Muscle of leg (tissue), 11 donors: ENCODE measurements around the gene HEG1. TPM values are rescaled to one million over a fixed set of nuclear protein-coding genes. Genes with fewer than 3 reads are reported as not detected.

Experiments used
- DNase-seq: peaks from one replicate; pipeline ENCODE4 v3.0.0; 2013
- H3K27ac ChIP-seq: one replicate; pipeline ENCODE4 v1.5.1; 2013; ENCODE audit warnings: mild to moderate bottlenecking, low read length, control low read depth
- H3K27me3 ChIP-seq: one replicate; pipeline ENCODE4 v1.6.1; 2013; ENCODE audit warnings: low read length; ENCODE audit not compliant: control insufficient read depth, insufficient read depth
- H3K36me3 ChIP-seq: one replicate; pipeline ENCODE4 v1.6.1; 2013; ENCODE audit warnings: low read length; ENCODE audit not compliant: control insufficient read depth, insufficient read depth
- H3K4me1 ChIP-seq: one replicate; pipeline ENCODE4 v1.6.1; 2013; ENCODE audit warnings: low read length; ENCODE audit not compliant: control insufficient read depth, insufficient read depth
- H3K4me3 ChIP-seq: one replicate; pipeline ENCODE4 v1.5.1; 2013; ENCODE audit warnings: low read length, control low read depth
- H3K9me3 ChIP-seq: replicated peaks from 2 replicates; pipeline ENCODE4 v1.6.1; 2013; ENCODE audit warnings: low read depth, low read length; ENCODE audit not compliant: control insufficient read depth
- WGBS: methylation state at CpG from one replicate; pipeline ENCODE4 v1.1.5; 2013; ENCODE audit warnings: missing lambda C conversion rate; ENCODE audit not compliant: insufficient coverage; 5-methylcytosine and 5-hydroxymethylcytosine counted together
- polyA plus RNA-seq, 8 donors: library from polyadenylated mRNA; unstranded; fragments of 120-200 nt; gene quantifications; one replicate each; pipeline versions ENCODE4 v1.2.1 to v1.2.3, GENCODE V29; 2013; ENCODE audit warnings: inconsistent platforms in 1 of 8, low replicate concordance in 1 of 8; ENCODE audit not compliant: insufficient read length in 8 of 8, insufficient read depth in 1 of 8
- total RNA-seq: library from RNA; stranded (reverse); fragments of 120-200 nt; gene quantifications from one replicate; pipeline ENCODE4 v1.2.4, GENCODE V29; 2013

Gene HEG1
- total and polyA plus RNA-seq, 9 donors = 19.3 to 43.4 (median 30.8) TPM

- H3K9me3 ChIP-seq = no peaks in the 10 kb centered on the region
- 60% methylated on average over 1 of the region's 10 CpGs for WGBS
- DNase-seq = no peak
- peaks cover 69% of the 10 kb centered on the region for H3K36me3 ChIP-seq
- H3K4me1 ChIP-seq = peaks cover 37% of the 10 kb centered on the region
- H3K27ac ChIP-seq = peak overlapping the region; percentile 25
- no peaks in the 10 kb centered on the region for H3K27me3 ChIP-seq
- H3K4me3 ChIP-seq = no peak overlapping the region
These were observed 51.8 kb downstream of the HEG1 start for GRCh38 chr3:125003859-125004595.

- peaks cover 37% of the 10 kb centered on the region for H3K4me1 ChIP-seq
- peaks cover 73% of the 10 kb centered on the region for H3K36me3 ChIP-seq
- 16% methylated on average over 4 of the region's 7 CpGs for WGBS
- H3K9me3 ChIP-seq = no peaks in the 10 kb centered on the region
- peak overlapping the region; percentile 49 for H3K27ac ChIP-seq
- peak; percentile 89 for DNase-seq
- no peaks in the 10 kb centered on the region for H3K27me3 ChIP-seq
- no peak overlapping the region for H3K4me3 ChIP-seq
These were observed 52.4 kb downstream of the HEG1 start for GRCh38 chr3:125003369-125003853.

- peaks cover 77% of the 10 kb centered on the region for H3K36me3 ChIP-seq
- no peaks in the 10 kb centered on the region for H3K9me3 ChIP-seq
- no peak for DNase-seq
- H3K4me3 ChIP-seq = no peak overlapping the region
- no peak overlapping the region for H3K27ac ChIP-seq
- H3K27me3 ChIP-seq = no peaks in the 10 kb centered on the region
- 61% methylated on average over 2 of the region's 11 CpGs for WGBS
- H3K4me1 ChIP-seq = peaks cover 37% of the 10 kb centered on the region
These were observed 53.1 kb downstream of the HEG1 start for GRCh38 chr3:125002414-125003368.

- H3K36me3 ChIP-seq = peaks cover 81% of the 10 kb centered on the region
- WGBS = 77% methylated on average over 10 of the region's 12 CpGs
- H3K27me3 ChIP-seq = no peaks in the 10 kb centered on the region
- no peak overlapping the region for H3K4me3 ChIP-seq
- DNase-seq = no peak
- no peak overlapping the region for H3K27ac ChIP-seq
- H3K4me1 ChIP-seq = peaks cover 37% of the 10 kb centered on the region
- no peaks in the 10 kb centered on the region for H3K9me3 ChIP-seq
These were observed 54.0 kb downstream of the HEG1 start for GRCh38 chr3:125001557-125002413.

GRCh38 chr3:125000661-125001060, 55.1 kb downstream of the HEG1 start:
- H3K4me1 ChIP-seq = peaks cover 35% of the 10 kb centered on the region
- no peak overlapping the region for H3K27ac ChIP-seq
- peaks cover 76% of the 10 kb centered on the region for H3K36me3 ChIP-seq
- H3K4me3 ChIP-seq = no peak overlapping the region
- H3K9me3 ChIP-seq = no peaks in the 10 kb centered on the region
- H3K27me3 ChIP-seq = no peaks in the 10 kb centered on the region
- DNase-seq = no peak
- WGBS = no CpG with 5 or more reads among the region's 2 CpGs

GRCh38 chr3:124999897-125000435, 55.8 kb downstream of the HEG1 start:
- H3K4me1 ChIP-seq = peaks cover 35% of the 10 kb centered on the region
- no peaks in the 10 kb centered on the region for H3K27me3 ChIP-seq
- H3K9me3 ChIP-seq = no peaks in the 10 kb centered on the region
- peaks cover 76% of the 10 kb centered on the region for H3K36me3 ChIP-seq
- H3K4me3 ChIP-seq = no peak overlapping the region
- no CpG with 5 or more reads among the region's 2 CpGs for WGBS
- no peak for DNase-seq
- H3K27ac ChIP-seq = no peak overlapping the region

- peaks cover 76% of the 10 kb centered on the region for H3K36me3 ChIP-seq
- H3K4me3 ChIP-seq = no peak overlapping the region
- no peaks in the 10 kb centered on the region for H3K27me3 ChIP-seq
- no peak overlapping the region for H3K27ac ChIP-seq
- no peaks in the 10 kb centered on the region for H3K9me3 ChIP-seq
- peak; percentile 20 for DNase-seq
- 64% methylated on average over 1 of the region's 1 CpG for WGBS
- peaks cover 29% of the 10 kb centered on the region for H3K4me1 ChIP-seq
These were observed 56.5 kb downstream of the HEG1 start for GRCh38 chr3:124999317-124999716.

- Histone ChIP-seq H3K27me3 (no peaks in the 10 kb centered on the region), H3K9me3 (no peaks in the 10 kb centered on the region), H3K36me3 (peaks cover 78% of the 10 kb centered on the region), H3K4me1 (peaks cover 24% of the 10 kb centered on the region), H3K27ac (no peak overlapping the region), H3K4me3 (no peak overlapping the region)
- 100% methylated on average over 1 of the region's 3 CpGs for WGBS
- no peak for DNase-seq
These were observed 57.6 kb downstream of the HEG1 start for GRCh38 chr3:124998247-124998630.

GRCh38 chr3:124997303-124998246, 58.2 kb downstream of the HEG1 start:
- no peak for DNase-seq
- Histone ChIP-seq H3K27me3 (no peaks in the 10 kb centered on the region), H3K36me3 (peaks cover 74% of the 10 kb centered on the region), H3K4me1 (peaks cover 18% of the 10 kb centered on the region), H3K27ac (no peak overlapping the region), H3K9me3 (no peaks in the 10 kb centered on the region), H3K4me3 (no peak overlapping the region)
- 86% methylated on average over 19 of the region's 21 CpGs for WGBS
